ENCODE data around the gene EPB41.

DNA sequence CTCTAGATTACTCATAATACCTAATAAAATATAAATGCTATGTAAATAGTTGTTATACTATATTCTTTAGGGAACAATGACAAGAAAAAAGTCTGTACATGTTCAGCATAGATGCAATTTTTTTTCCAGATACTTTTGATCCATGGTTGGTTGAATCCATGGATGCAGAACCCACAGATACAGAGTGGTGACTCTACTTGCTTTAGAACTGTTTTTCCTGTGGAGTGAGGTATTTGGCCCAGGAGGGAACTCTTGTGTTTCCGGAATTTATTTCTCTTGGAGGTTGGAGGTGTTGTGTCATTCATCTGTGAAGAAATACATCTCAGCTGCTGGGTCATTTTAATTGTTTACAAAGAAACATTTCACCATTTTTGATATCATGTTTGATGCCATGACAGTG is 180.6 kb downstream of the EPB41 start:
- TF ChIP-seq, protein P1, sequence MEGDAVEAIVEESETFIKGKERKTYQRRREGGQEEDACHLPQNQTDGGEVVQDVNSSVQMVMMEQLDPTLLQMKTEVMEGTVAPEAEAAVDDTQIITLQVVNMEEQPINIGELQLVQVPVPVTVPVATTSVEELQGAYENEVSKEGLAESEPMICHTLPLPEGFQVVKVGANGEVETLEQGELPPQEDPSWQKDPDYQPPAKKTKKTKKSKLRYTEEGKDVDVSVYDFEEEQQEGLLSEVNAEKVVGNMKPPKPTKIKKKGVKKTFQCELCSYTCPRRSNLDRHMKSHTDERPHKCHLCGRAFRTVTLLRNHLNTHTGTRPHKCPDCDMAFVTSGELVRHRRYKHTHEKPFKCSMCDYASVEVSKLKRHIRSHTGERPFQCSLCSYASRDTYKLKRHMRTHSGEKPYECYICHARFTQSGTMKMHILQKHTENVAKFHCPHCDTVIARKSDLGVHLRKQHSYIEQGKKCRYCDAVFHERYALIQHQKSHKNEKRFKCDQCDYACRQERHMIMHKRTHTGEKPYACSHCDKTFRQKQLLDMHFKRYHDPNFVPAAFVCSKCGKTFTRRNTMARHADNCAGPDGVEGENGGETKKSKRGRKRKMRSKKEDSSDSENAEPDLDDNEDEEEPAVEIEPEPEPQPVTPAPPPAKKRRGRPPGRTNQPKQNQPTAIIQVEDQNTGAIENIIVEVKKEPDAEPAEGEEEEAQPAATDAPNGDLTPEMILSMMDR (IDR thresholded peaks at IDR 0.05): no peak
- TF ChIP-seq POLR2A (IDR thresholded peaks at IDR 0.05; ENCODE audit: low read length) (no peak), RAD21 (conservative IDR thresholded peaks at IDR 0.05 in 1 of 2, IDR thresholded peaks at IDR 0.05 in 1 of 2) (no peak), FOSL2 (IDR thresholded peaks at IDR 0.05) (no peak), FOSL2 (CRISPR knock-in tag; IDR thresholded peaks at IDR 0.05) (no peak), KDM5A (IDR thresholded peaks at IDR 0.05) (no peak), POLR2AphosphoS2 (conservative IDR thresholded peaks at IDR 0.05; ENCODE audit: low read length) (no peak), ZC3H11A (IDR thresholded peaks at IDR 0.05) (no peak), HDAC2 (IDR thresholded peaks at IDR 0.05) (no peak), JUN (IDR thresholded peaks at IDR 0.05) (no peak), MAFK (IDR thresholded peaks at IDR 0.05; ENCODE audit: partially characterized antibody) (no peak)
- TF ChIP-seq, protein P2, sequence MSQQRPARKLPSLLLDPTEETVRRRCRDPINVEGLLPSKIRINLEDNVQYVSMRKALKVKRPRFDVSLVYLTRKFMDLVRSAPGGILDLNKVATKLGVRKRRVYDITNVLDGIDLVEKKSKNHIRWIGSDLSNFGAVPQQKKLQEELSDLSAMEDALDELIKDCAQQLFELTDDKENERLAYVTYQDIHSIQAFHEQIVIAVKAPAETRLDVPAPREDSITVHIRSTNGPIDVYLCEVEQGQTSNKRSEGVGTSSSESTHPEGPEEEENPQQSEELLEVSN (IDR thresholded peaks at IDR 0.05; ENCODE audit: borderline replicate concordance, low read depth): no peak
- TF ChIP-seq, protein P3, sequence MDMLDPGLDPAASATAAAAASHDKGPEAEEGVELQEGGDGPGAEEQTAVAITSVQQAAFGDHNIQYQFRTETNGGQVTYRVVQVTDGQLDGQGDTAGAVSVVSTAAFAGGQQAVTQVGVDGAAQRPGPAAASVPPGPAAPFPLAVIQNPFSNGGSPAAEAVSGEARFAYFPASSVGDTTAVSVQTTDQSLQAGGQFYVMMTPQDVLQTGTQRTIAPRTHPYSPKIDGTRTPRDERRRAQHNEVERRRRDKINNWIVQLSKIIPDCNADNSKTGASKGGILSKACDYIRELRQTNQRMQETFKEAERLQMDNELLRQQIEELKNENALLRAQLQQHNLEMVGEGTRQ (IDR thresholded peaks at IDR 0.05): no peak
- TF ChIP-seq, protein P4, sequence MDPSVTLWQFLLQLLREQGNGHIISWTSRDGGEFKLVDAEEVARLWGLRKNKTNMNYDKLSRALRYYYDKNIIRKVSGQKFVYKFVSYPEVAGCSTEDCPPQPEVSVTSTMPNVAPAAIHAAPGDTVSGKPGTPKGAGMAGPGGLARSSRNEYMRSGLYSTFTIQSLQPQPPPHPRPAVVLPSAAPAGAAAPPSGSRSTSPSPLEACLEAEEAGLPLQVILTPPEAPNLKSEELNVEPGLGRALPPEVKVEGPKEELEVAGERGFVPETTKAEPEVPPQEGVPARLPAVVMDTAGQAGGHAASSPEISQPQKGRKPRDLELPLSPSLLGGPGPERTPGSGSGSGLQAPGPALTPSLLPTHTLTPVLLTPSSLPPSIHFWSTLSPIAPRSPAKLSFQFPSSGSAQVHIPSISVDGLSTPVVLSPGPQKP (IDR thresholded peaks at IDR 0.05; ENCODE audit: low read depth, low read length): no peak
- TF ChIP-seq, protein P5, sequence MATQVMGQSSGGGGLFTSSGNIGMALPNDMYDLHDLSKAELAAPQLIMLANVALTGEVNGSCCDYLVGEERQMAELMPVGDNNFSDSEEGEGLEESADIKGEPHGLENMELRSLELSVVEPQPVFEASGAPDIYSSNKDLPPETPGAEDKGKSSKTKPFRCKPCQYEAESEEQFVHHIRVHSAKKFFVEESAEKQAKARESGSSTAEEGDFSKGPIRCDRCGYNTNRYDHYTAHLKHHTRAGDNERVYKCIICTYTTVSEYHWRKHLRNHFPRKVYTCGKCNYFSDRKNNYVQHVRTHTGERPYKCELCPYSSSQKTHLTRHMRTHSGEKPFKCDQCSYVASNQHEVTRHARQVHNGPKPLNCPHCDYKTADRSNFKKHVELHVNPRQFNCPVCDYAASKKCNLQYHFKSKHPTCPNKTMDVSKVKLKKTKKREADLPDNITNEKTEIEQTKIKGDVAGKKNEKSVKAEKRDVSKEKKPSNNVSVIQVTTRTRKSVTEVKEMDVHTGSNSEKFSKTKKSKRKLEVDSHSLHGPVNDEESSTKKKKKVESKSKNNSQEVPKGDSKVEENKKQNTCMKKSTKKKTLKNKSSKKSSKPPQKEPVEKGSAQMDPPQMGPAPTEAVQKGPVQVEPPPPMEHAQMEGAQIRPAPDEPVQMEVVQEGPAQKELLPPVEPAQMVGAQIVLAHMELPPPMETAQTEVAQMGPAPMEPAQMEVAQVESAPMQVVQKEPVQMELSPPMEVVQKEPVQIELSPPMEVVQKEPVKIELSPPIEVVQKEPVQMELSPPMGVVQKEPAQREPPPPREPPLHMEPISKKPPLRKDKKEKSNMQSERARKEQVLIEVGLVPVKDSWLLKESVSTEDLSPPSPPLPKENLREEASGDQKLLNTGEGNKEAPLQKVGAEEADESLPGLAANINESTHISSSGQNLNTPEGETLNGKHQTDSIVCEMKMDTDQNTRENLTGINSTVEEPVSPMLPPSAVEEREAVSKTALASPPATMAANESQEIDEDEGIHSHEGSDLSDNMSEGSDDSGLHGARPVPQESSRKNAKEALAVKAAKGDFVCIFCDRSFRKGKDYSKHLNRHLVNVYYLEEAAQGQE (IDR thresholded peaks at IDR 0.05): no peak

Data from A549 (cell line).